ENCODE measurements around the gene APRT. TPM values are rescaled to one million over a fixed set of nuclear protein-coding genes. Genes with fewer than 3 reads are reported as not detected.

APRT gene
- total RNA-seq, 1 experiment from 2014 or later, result 311 TPM

GRCh38 chr16:88856828-88857727, 45.4 kb upstream of the APRT start, which contains the start of the genes GALNS and TRAPPC2L:
Gene GALNS (minus strand): TSS chr16:88856947. CDS start chr16:88856877, 70 bp downstream.
Gene TRAPPC2L (plus strand): TSS chr16:88857127. CDS start chr16:88857151, 24 bp downstream.
- no peak within 1 kb of the TSS for H2AFZ ChIP-seq (ENCODE audit: low read depth, low read length, poor library complexity, severe bottlenecking)
- DNase-seq (ENCODE audit: low read depth, low spot score) (peak; percentile 90), ATAC-seq (peak; percentile 87)
- peaks cover 25 to 27% of the 10 kb centered on the region in 2 experiments; a peak in 3 of 4 replicates for H3K36me3 ChIP-seq (ENCODE audit: control insufficient read depth in 1 of 2, insufficient read depth in 2 of 2, low read length in 2 of 2)
- BruUV-seq (replicated peaks), result no TSS peak
- H3K4me1 ChIP-seq (ENCODE audit: control insufficient read depth in 1 of 2, insufficient read depth in 2 of 2, low read length in 2 of 2), result peaks cover 19 to 26% of the 10 kb centered on the region in 2 experiments
- peak within 1 kb of the TSS; percentile 82 for H3K27ac ChIP-seq (ENCODE audit: low read depth, low read length)
- H3K4me3 ChIP-seq (replicated peaks in 1 of 2; ENCODE audit: low read depth in 1 of 2, low read length in 2 of 2), result peak within 1 kb of the TSS; percentile 89 to 100
- peak within 1 kb of the TSS; percentile 93 for H3K4me2 ChIP-seq (ENCODE audit: low read length)
- peak within 1 kb of the TSS; percentile 92 for H3K9ac ChIP-seq (ENCODE audit: low read length)
- H4K20me1 ChIP-seq (ENCODE audit: insufficient read depth), result no peaks in the 10 kb centered on the region
- TF ChIP-seq MAX (IDR thresholded peaks at IDR 0.05), result no peak
- TF ChIP-seq ATF3 (IDR thresholded peaks at IDR 0.05), result no peak
- TF ChIP-seq YY1 (IDR thresholded peaks at IDR 0.05; ENCODE audit: extremely low read depth, insufficient replicate concordance, low read depth, low read length), result peak; percentile 96
- TF ChIP-seq POLR2A (IDR thresholded peaks at IDR 0.05; ENCODE audit: borderline replicate concordance, extremely low read depth, insufficient read depth, insufficient read length), result peak; percentile 89
- no peak for TF ChIP-seq CBX3 (IDR thresholded peaks at IDR 0.05; ENCODE audit: low read depth)
- peak; percentile 95 for TF ChIP-seq POLR2AphosphoS5 (IDR thresholded peaks at IDR 0.05; ENCODE audit: low read depth, low read length)
- TF ChIP-seq CEBPB (IDR thresholded peaks at IDR 0.05; ENCODE audit: low read depth), result no peak
- no peak for TF ChIP-seq TCF7L2 (IDR thresholded peaks at IDR 0.05; ENCODE audit: borderline replicate concordance, extremely low read depth, insufficient read depth, insufficient read length)
- no peak for TF ChIP-seq EGR1 (IDR thresholded peaks at IDR 0.05; ENCODE audit: low read depth)
- peak; percentile 43; the same call in 1 of the 2 replicates for TF ChIP-seq ZFX (IDR thresholded peaks at IDR 0.05)
- TF ChIP-seq ELF1 (IDR thresholded peaks at IDR 0.05; ENCODE audit: borderline replicate concordance, low read depth), result no peak
- peaks cover 29% of the 10 kb centered on the region for H3K79me2 ChIP-seq (ENCODE audit: insufficient read depth, low read length)
- no peaks in the 10 kb centered on the region for H3K27me3 ChIP-seq (ENCODE audit: insufficient read depth, low read length)
- H3K9me3 ChIP-seq (ENCODE audit: control insufficient read depth in 1 of 2, insufficient read depth in 1 of 2, low read depth in 1 of 2, low read length in 2 of 2), result no peaks in the 10 kb centered on the region
- ChIA-PET RAD21 (ENCODE audit: low non-redundant PET in 1 of 2, low total read pairs in 2 of 2, uncharacterized antibody in 2 of 2, unreplicated experiment in 2 of 2) (interaction anchor here (0.6 to 1.2 kb wide), 4 partner anchors 45 to 310 kb away, joined by 3 to 8 read pairs (median 4); partner anchors contain the start of gene APRT (in 1 of the 2)), CTCF (interaction anchor here (0.8 to 2.1 kb wide), 10 partner anchors 8 to 360 kb away, joined by 3 to 11 read pairs (median 5); partner anchors contain the start of genes APRT, CDH15 and ZNF778), POLR2A (interaction anchor here (1.0 to 1.6 kb wide), 2 partner anchors 8 to 120 kb away, joined by 4 to 5 read pairs; no protein-coding TSS in a partner anchor)
- intact Hi-C loops (cut with micrococcal nuclease), result loop anchor here (1.0 to 2.0 kb wide), 3 partner anchors 41 to 360 kb away; partner anchors contain the start of gene ZNF778
- H3K9me2 ChIP-seq (ENCODE audit: insufficient read depth), result no peaks in the 10 kb centered on the region
